Measurements from ENCODE around the gene ZNF474.

Gene ZNF474

GRCh38 chr5:122183098-122183787, 53.9 kb downstream of the ZNF474 start:
- no peak for FAIRE-seq

GRCh38 chr5:122183788-122184170, 54.4 kb downstream of the ZNF474 start:
- FAIRE-seq, result peak; percentile 68

DNA sequence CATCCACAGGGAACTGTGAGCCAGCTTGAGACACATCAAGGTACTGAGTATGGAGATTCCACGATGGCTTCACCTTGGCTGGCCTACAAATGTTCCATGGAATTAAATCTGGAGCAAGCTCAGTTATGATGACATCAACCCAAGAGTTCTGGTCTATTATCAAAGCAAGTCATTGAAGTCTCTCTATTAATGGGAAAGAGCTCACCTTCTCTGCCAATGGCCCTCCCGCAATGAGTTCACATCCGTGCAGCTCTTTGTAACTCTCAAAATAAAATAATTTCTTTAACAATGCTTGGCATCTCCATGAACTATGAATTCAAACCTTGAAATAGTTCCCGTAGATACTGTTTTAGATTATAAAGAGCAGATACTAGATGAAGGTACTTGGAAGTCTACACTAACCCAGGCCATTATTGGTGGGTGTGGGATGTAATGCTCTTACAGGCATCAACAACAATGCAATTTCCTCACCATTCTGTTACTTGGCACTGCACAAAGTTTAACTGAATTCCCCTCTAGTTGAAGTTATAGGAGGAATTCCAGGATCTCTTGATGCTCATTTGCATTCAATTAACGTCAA, 55.4 kb downstream of the ZNF474 start:
- FAIRE-seq, result no peak

GRCh38 chr5:122187426-122187825, 58.1 kb downstream of the ZNF474 start:
- no peak for FAIRE-seq

DNA sequence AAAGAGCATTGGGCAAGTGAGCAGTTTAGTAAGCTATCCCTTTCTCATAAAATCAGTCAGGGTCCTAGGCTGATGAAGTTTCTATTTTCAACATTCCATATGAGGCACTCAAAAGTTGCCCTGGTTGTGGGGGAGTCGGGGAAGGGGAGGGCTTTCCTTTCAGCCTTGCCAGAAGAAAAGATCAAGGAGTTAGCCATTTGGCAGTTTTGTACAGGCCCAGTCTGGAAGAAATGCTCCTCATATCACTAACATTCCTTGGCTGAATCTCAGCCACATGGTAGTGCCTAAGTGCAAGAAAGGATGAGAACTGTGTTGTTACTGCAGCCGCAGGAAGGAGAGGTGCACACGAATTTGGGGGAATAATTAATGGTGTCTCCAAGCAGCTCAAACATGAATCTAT, 60.8 kb downstream of the ZNF474 start:
- no peak for FAIRE-seq

DNA sequence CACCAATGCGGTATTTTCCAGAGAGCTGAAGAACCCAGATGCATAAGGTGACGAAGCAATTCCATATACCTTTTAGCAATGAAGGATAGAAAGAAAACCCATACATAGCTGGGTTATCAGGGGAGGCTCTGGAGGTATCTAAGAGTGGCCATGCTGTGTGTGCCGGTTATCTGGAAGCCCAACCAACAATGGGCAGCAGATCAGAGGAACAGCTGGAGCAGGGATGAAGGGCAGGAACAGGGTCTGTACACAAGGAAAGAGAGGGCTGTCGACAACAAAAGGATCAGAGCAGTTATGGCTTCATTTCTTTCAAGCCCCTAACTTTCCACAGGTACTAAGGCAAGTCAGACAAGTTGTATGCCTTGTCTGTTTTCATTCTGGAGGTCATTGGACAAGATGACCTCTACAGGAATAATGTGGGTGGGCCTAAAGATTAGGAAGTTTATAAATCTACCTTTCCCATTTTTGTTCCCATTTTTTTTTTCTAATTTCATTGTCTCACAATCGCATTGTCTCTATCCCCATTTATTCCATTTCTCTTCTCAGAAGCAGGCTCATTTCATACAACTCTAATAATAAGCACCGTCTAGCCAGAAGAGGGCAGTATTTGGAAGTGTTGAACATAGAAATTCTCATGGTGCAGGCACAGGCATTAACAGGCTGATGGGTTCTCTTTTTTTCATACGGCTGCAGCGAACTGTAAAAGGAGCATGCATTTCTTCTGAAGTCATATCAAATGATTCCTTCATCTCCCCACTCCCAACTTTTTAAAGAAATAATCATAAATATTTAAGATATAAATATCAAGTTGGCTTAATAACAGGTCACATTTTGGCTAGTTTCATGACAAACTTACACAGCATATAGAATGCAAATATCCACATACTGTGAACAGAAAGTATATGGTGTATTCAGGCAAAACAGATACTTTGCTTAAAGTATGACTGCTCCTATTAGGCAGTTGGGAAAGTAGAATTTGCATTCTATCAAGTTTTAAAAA, 63.5 kb downstream of the ZNF474 start:
- FAIRE-seq, result peak; percentile 43

- FAIRE-seq, result no peak
Measured at GRCh38 chr5:122195802-122196394, 66.6 kb downstream of the ZNF474 start.

- no peak for FAIRE-seq
Measured at GRCh38 chr5:122199146-122199545, 69.8 kb downstream of the ZNF474 start.

DNA sequence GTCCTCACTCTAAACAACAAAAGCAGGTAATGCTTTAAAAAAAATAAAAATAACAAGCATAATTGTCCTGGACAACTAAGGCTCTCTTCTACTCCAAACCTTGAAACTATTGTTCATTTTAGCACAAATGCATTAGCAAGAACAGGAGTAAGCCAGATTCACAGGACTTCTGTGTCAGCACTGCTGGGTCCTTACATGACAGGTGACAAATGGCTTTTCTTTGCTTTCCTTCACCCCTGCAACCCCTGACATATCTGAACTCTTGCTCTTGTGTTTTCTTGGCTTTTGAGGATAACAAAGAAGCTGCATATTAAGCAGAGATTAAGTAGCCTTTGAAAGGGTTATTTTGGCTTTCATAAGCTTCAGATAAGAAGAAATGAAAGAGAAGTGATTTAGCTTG, 71.1 kb downstream of the ZNF474 start:
- no peak for FAIRE-seq

- FAIRE-seq, result no peak
Measured at GRCh38 chr5:122200865-122201264, 71.5 kb downstream of the ZNF474 start.

DNA sequence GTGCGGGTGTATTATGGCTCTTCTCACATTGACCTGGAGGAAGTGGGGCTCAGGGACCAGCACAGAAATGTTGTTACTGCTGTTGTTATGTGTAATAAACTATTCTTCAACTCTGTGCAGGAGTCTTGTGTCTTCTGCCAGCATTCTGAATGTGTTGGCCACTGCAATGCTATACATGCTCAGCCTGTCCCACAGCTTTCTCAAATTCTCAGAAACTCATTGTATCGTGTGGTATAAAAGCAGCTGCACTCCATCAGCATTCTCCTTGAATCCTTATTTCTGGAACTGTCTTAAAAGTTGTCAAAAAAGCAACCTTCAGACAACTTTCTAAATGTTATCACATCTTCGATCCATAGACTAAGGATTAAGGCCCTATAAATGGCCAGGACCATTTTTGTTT, 72.0 kb downstream of the ZNF474 start:
- FAIRE-seq, result no peak

DNA sequence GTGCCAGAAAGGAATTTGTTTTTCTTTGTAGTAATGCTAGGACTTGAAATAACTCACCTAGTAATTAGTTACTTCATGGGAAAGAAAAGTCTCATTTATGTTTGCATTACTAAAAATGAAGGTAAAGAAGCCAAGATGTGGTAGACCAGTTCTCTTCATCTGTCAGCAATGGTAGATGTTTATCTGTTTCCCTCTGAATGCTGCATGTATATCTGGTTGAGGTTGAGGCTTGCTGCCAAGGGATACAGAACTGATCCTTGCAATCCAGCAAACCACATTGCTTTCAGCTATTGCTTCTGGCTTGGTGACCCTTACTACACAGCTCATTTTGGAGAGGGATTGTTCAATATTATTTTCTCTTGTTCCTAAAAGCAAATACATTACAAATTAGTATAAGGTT, 73.6 kb downstream of the ZNF474 start:
- FAIRE-seq, result no peak
